ENCODE data around the gene NTN4.

The NTN4 gene

DNA sequence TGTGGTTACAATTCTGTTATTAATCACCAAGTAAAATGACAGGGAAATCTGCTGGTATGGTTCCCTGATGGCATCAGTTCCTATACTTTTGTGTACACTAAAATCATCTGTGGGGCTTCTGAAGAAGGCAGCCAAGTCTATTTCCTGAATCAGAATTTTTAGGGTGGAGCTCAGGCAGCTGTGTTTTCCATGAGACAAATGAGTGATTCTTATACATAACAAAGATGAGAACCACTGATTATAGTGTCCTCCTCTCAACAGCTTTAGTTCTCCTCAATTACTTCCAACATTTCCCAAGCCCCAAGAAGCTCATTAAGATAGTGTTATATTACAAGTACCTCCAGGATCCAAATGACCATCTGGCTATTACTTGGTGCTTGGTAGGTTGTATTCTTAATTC, 174.8 kb downstream of the NTN4 start:
- no peak overlapping the region for H3K4me3 ChIP-seq (replicated peaks; ENCODE audit: low read depth, low read length)
- DNase-seq (ENCODE audit: low read depth) = peak; percentile 16
- TF ChIP-seq, protein P1, sequence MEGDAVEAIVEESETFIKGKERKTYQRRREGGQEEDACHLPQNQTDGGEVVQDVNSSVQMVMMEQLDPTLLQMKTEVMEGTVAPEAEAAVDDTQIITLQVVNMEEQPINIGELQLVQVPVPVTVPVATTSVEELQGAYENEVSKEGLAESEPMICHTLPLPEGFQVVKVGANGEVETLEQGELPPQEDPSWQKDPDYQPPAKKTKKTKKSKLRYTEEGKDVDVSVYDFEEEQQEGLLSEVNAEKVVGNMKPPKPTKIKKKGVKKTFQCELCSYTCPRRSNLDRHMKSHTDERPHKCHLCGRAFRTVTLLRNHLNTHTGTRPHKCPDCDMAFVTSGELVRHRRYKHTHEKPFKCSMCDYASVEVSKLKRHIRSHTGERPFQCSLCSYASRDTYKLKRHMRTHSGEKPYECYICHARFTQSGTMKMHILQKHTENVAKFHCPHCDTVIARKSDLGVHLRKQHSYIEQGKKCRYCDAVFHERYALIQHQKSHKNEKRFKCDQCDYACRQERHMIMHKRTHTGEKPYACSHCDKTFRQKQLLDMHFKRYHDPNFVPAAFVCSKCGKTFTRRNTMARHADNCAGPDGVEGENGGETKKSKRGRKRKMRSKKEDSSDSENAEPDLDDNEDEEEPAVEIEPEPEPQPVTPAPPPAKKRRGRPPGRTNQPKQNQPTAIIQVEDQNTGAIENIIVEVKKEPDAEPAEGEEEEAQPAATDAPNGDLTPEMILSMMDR (IDR thresholded peaks at IDR 0.05; ENCODE audit: low read length, missing control alignments) = no peak

DNA sequence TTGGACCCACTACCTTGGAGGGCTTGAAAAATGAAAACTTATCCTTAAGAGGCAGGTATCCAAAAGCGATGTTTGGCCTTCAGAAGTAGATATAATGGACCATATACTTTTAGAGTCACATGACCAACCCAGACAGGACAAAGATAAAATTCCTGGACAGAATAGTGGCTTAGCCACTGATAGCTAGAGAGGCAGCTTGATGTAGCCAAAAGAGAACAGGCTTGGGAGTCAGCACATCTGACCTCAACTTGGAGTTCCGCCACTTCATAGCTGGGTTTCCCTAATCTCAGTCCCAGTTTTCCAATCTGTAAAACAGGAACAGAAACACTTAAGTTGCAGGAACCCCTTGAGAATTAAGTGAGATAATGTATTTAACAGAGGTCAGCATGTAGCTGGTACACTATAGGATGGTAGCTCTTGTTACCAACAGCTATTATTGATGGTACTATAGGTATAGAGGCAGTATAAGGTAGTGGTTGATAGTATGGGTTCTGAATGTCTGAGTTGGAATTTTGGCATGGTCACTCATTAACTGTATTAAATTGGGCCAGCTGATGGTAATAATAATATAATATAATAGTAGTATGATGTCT, 176.1 kb downstream of the NTN4 start:
- TF ChIP-seq, protein P1 (IDR thresholded peaks at IDR 0.05; ENCODE audit: low read length, missing control alignments) = no peak
- no peak overlapping the region for H3K4me3 ChIP-seq (replicated peaks; ENCODE audit: low read depth, low read length)
- DNase-seq (ENCODE audit: low read depth) = no peak

GRCh38 chr12:95613021-95613420, 177.5 kb downstream of the NTN4 start:
- no peak overlapping the region for H3K4me3 ChIP-seq (replicated peaks; ENCODE audit: low read depth, low read length)
- TF ChIP-seq, protein P1 (IDR thresholded peaks at IDR 0.05; ENCODE audit: low read length, missing control alignments) = no peak
- DNase-seq (ENCODE audit: low read depth) = no peak

- TF ChIP-seq, protein P1 (IDR thresholded peaks at IDR 0.05; ENCODE audit: low read length, missing control alignments) = no peak
- DNase-seq (ENCODE audit: low read depth) = no peak
- no peak overlapping the region for H3K4me3 ChIP-seq (replicated peaks; ENCODE audit: low read depth, low read length)
Measured at GRCh38 chr12:95611676-95612309, 178.8 kb downstream of the NTN4 start.

- TF ChIP-seq, protein P1 (IDR thresholded peaks at IDR 0.05; ENCODE audit: low read length, missing control alignments) = no peak
- no peak overlapping the region for H3K4me3 ChIP-seq (replicated peaks; ENCODE audit: low read depth, low read length)
- DNase-seq (ENCODE audit: low read depth) = peak; percentile 54
Measured at GRCh38 chr12:95608252-95609033, 182.1 kb downstream of the NTN4 start.

All from fibroblast of pulmonary artery (primary cell).